ENCODE data around the gene CDS2. TPM values are rescaled to one million over a fixed set of nuclear protein-coding genes. Genes with fewer than 3 reads are reported as not detected.

CDS2 gene
- total and polyA plus RNA-seq, 11 donors: 22.5 to 105 (median 83.1) TPM

DNA sequence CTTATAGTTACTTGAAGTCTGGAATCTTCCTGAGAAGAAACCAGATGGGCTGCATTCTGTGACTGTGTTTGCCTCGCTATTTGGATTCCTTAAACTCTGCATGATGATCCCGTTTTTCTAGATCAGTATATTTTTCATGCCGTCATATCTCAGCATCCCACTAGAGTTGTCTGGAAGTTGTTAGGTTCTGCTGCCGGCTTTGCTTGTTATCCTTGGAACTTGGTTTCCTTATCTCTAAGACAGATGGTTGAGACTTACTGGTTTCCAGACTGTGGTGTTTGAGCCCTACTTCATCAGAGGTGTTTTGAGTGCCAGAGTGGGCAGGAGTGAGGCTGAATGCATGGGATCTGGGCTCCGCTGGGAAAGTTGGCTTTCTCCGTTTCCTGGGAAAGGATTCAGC, 50.3 kb downstream of the CDS2 start:
- Histone ChIP-seq H3K27me3 (no peaks in the 10 kb centered on the region), H3K27ac (peak overlapping the region in 8 of 12 donors; percentile 9 to 79 (median 52)), H3K4me1 (peaks cover 9 to 90% (median 71%) of the 10 kb centered on the region in 12 donors), H3K36me3 (peaks cover 0 to 79% (median 61%) of the 10 kb centered on the region in 9 donors), H3K4me3 (no peak overlapping the region), H3K9me3 (peaks cover 0 to 6% (median 0%) of the 10 kb centered on the region in 12 donors)
- ATAC-seq: no peak
- intact Hi-C loops (cut with DNase I): loop anchor here in 1 of 10 donors (5.0 kb wide), 1 partner anchor 50 kb away; the partner anchor contains the start of gene CDS2
- 71 to 80% (median 77%) methylated on average over 6 of the region's 6 CpGs for WGBS, 4 donors
- DNase-seq: no peak
- TF ChIP-seq, protein P1, sequence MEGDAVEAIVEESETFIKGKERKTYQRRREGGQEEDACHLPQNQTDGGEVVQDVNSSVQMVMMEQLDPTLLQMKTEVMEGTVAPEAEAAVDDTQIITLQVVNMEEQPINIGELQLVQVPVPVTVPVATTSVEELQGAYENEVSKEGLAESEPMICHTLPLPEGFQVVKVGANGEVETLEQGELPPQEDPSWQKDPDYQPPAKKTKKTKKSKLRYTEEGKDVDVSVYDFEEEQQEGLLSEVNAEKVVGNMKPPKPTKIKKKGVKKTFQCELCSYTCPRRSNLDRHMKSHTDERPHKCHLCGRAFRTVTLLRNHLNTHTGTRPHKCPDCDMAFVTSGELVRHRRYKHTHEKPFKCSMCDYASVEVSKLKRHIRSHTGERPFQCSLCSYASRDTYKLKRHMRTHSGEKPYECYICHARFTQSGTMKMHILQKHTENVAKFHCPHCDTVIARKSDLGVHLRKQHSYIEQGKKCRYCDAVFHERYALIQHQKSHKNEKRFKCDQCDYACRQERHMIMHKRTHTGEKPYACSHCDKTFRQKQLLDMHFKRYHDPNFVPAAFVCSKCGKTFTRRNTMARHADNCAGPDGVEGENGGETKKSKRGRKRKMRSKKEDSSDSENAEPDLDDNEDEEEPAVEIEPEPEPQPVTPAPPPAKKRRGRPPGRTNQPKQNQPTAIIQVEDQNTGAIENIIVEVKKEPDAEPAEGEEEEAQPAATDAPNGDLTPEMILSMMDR (IDR thresholded peaks at IDR 0.05): no peak
- TF ChIP-seq POLR2A (IDR thresholded peaks at IDR 0.05): no peak

DNA sequence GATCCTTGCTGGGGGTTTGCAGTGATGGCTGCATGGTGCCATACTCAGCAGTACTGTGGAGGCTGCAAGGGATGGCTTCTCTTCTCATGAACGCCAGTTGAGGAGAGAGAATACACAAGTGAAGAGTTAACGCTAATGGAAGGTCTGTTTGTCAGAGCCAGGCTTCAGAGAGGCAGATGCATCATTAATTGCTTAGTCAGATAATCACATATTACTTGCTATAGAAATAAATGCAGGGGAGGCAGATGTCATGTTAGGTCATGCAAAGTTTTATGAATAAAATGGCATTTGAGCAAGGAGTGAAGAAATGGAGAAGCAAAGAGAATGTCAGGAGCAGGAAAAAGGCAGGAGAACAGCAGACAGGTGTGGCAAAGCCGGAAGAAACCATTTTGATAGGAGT, 51.2 kb downstream of the CDS2 start:
- DNase-seq: no peak
- no peak overlapping the region for H3K4me3 ChIP-seq
- peak overlapping the region in 7 of 12 donors; percentile 2 to 32 (median 13) for H3K27ac ChIP-seq
- WGBS, 4 donors: 81 to 87% (median 81%) methylated on average over 3 of the region's 3 CpGs
- intact Hi-C loops (cut with DNase I): loop anchor here in 1 of 10 donors (5.0 kb wide), 1 partner anchor 51 kb away; the partner anchor contains the start of gene CDS2
- ATAC-seq: no peak
- peaks cover 0 to 89% (median 69%) of the 10 kb centered on the region in 9 donors for H3K36me3 ChIP-seq
- TF ChIP-seq POLR2A (IDR thresholded peaks at IDR 0.05): no peak
- TF ChIP-seq, protein P1 (IDR thresholded peaks at IDR 0.05): no peak
- no peaks in the 10 kb centered on the region for H3K27me3 ChIP-seq
- H3K9me3 ChIP-seq: peaks cover 0 to 6% (median 0%) of the 10 kb centered on the region in 12 donors
- peaks cover 2 to 90% (median 70%) of the 10 kb centered on the region in 12 donors for H3K4me1 ChIP-seq

DNA sequence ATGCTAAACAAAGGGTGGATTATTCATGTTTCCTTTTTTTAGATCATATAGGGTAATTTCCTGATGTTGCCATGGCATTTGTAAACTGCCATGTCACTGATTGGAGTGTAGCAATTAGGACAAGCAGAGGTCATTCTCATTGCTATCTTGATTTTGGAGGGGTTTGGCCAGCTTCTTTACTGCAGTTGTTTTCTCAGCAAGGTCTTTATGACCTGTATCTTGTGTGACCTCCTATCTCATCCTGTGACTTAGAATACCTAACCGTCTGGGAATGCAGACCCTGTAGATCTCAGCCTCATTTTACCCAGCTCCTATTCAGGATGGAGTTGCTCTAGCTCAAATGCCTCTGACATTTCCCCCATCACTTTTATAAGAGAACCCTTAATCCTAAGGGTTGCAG, 53.6 kb downstream of the CDS2 start:
- intact Hi-C loops (cut with DNase I): loop anchor here in 1 of 10 donors (5.0 kb wide), 1 partner anchor 43 kb away; no protein-coding TSS in a partner anchor
- Histone ChIP-seq H3K4me1 (peaks cover 0 to 73% (median 51%) of the 10 kb centered on the region in 12 donors), H3K36me3 (peaks cover 0 to 95% (median 75%) of the 10 kb centered on the region in 9 donors), H3K4me3 (no peak overlapping the region), H3K27ac (peak overlapping the region in 11 of 12 donors; percentile 1 to 84 (median 62)), H3K9me3 (peaks cover 0 to 6% (median 0%) of the 10 kb centered on the region in 12 donors), H3K27me3 (no peaks in the 10 kb centered on the region)
- WGBS, 4 donors: 27 to 46% (median 37%) methylated on average over 1 of the region's 1 CpG
- ATAC-seq (no peak), DNase-seq (no peak)
- TF ChIP-seq, protein P1 (IDR thresholded peaks at IDR 0.05): no peak
- TF ChIP-seq POLR2A (IDR thresholded peaks at IDR 0.05): no peak

DNA sequence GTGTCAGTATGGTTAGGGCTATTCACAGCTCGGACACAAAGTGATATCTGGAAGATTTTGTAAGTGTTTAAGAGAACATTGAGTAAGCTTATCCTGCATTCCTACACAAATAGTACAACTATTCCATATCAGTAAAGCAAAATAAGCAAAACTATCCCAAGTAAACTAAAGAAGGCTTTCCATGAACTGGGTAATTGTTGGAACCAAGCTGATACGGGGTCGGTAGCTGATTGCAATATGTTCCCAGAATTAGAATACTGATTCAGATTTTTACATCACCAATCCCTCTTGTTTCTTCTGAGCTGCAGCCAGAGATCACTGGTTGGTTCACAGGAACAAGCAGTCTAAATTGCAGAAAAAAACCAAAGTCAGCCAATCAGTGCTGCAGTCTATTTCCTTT, 54.1 kb downstream of the CDS2 start:
- DNase-seq (no peak), ATAC-seq (no peak)
- intact Hi-C loops (cut with DNase I): loop anchor here in 1 of 10 donors (5.0 kb wide), 1 partner anchor 44 kb away; no protein-coding TSS in a partner anchor
- H3K27me3 ChIP-seq: no peaks in the 10 kb centered on the region
- H3K4me1 ChIP-seq: peaks cover 0 to 68% (median 46%) of the 10 kb centered on the region in 12 donors
- H3K27ac ChIP-seq: peak overlapping the region; percentile 1 to 84 (median 66)
- H3K9me3 ChIP-seq: peaks cover 0 to 6% (median 0%) of the 10 kb centered on the region in 12 donors
- H3K36me3 ChIP-seq: peaks cover 0 to 95% (median 77%) of the 10 kb centered on the region in 9 donors
- no peak overlapping the region for H3K4me3 ChIP-seq
- TF ChIP-seq, protein P1 (IDR thresholded peaks at IDR 0.05): no peak
- TF ChIP-seq POLR2A (IDR thresholded peaks at IDR 0.05): no peak
- 51 to 64% (median 54%) methylated on average over 3 of the region's 3 CpGs for WGBS, 4 donors
